ENCODE results near the gene CHMP6. TPM values are rescaled to one million over a fixed set of nuclear protein-coding genes. Genes with fewer than 3 reads are reported as not detected.
A peak's percentile ranks its signal among the peaks of the same experiment; 100 is the strongest.

Gene CHMP6
- total and polyA plus RNA-seq, 12 donors, result 7.8 to 35.3 (median 25.8) TPM

- 88 to 95% (median 94%) methylated on average over 9 of the region's 9 CpGs for WGBS, 4 donors
- intact Hi-C loops (cut with DNase I), result no loop called here
- DNase-seq, result peak in 2 of 7 donors; percentile 5 to 10
Measured at GRCh38 chr17:80944326-80944725, 47.3 kb upstream of the CHMP6 start.

GRCh38 chr17:80945736-80946135, 45.9 kb upstream of the CHMP6 start:
- TF ChIP-seq, protein P1, sequence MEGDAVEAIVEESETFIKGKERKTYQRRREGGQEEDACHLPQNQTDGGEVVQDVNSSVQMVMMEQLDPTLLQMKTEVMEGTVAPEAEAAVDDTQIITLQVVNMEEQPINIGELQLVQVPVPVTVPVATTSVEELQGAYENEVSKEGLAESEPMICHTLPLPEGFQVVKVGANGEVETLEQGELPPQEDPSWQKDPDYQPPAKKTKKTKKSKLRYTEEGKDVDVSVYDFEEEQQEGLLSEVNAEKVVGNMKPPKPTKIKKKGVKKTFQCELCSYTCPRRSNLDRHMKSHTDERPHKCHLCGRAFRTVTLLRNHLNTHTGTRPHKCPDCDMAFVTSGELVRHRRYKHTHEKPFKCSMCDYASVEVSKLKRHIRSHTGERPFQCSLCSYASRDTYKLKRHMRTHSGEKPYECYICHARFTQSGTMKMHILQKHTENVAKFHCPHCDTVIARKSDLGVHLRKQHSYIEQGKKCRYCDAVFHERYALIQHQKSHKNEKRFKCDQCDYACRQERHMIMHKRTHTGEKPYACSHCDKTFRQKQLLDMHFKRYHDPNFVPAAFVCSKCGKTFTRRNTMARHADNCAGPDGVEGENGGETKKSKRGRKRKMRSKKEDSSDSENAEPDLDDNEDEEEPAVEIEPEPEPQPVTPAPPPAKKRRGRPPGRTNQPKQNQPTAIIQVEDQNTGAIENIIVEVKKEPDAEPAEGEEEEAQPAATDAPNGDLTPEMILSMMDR (IDR thresholded peaks at IDR 0.05), result no peak
- TF ChIP-seq POLR2A (IDR thresholded peaks at IDR 0.05), result no peak
- DNase-seq, result peak in 2 of 7 donors; percentile 4 to 7
- H3K4me3 ChIP-seq, result no peak overlapping the region
- intact Hi-C loops (cut with DNase I), result no loop called here
- 91 to 96% (median 94%) methylated on average over 16 to 17 of the region's 17 CpGs for WGBS, 4 donors
- no peaks in the 10 kb centered on the region for H3K27me3 ChIP-seq
- H3K4me1 ChIP-seq (replicated peaks in 1 of 2), result peaks cover 3 to 25% of the 10 kb centered on the region in 2 donors
- no peaks in the 10 kb centered on the region for H3K9me3 ChIP-seq (replicated peaks in 1 of 3)
- no peak overlapping the region for H3K27ac ChIP-seq
- H3K36me3 ChIP-seq (replicated peaks in 1 of 2), result peaks cover 0 to 6% of the 10 kb centered on the region in 2 donors

More at GRCh38 chr17:80944326-80944725, 47.3 kb upstream of the CHMP6 start:
- TF ChIP-seq, protein P1 (IDR thresholded peaks at IDR 0.05), result no peak
- TF ChIP-seq POLR2A (IDR thresholded peaks at IDR 0.05), result no peak
- no peaks in the 10 kb centered on the region for H3K27me3 ChIP-seq
- no peaks in the 10 kb centered on the region for H3K9me3 ChIP-seq (replicated peaks in 1 of 3)
- H3K27ac ChIP-seq, result no peak overlapping the region
- H3K4me1 ChIP-seq (replicated peaks in 1 of 2), result peaks cover 3 to 23% of the 10 kb centered on the region in 2 donors
- peaks cover 0 to 4% of the 10 kb centered on the region in 2 donors for H3K36me3 ChIP-seq (replicated peaks in 1 of 2)
- no peak overlapping the region for H3K4me3 ChIP-seq

DNA sequence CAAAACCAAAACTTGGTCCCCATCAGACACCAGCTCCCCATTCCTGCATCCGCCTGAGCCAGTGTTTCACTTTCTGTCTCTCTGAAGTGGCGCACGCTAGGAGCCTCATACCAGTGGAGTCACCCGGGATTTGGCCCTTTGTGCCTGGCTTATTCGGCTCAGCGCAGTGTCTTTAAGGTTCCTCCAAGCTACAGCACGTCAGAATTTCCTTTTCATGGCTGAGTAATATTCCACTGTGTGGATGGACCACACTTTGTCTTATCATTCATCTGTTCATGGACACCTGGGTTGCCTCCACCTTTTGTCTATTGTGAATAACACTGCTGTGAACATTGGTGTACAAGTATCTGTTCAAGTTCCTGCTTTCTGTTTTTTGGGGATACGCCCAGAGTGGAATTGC, 45.2 kb upstream of the CHMP6 start:
- Histone ChIP-seq H3K36me3 (replicated peaks in 1 of 2) (peaks cover 0 to 6% of the 10 kb centered on the region in 2 donors), H3K4me3 (no peak overlapping the region), H3K27me3 (no peaks in the 10 kb centered on the region), H3K4me1 (replicated peaks in 1 of 2) (peaks cover 3 to 25% of the 10 kb centered on the region in 2 donors), H3K9me3 (replicated peaks in 1 of 3) (no peaks in the 10 kb centered on the region), H3K27ac (no peak overlapping the region)
- no peak for TF ChIP-seq POLR2A (IDR thresholded peaks at IDR 0.05)
- TF ChIP-seq, protein P1 (IDR thresholded peaks at IDR 0.05), result no peak
- 97 to 100% (median 97%) methylated on average over 8 of the region's 8 CpGs for WGBS, 4 donors
- intact Hi-C loops (cut with DNase I), result no loop called here
- DNase-seq, result peak in 2 of 7 donors; percentile 1 to 5

- Histone ChIP-seq H3K27ac (no peak overlapping the region), H3K36me3 (replicated peaks in 1 of 2) (peaks cover 0 to 6% of the 10 kb centered on the region in 2 donors), H3K4me3 (no peak overlapping the region), H3K27me3 (no peaks in the 10 kb centered on the region), H3K4me1 (replicated peaks in 1 of 2) (peaks cover 3 to 19% of the 10 kb centered on the region in 2 donors), H3K9me3 (replicated peaks in 1 of 3) (no peaks in the 10 kb centered on the region)
- DNase-seq, result peak in 2 of 7 donors; percentile 3 to 11
- WGBS, 4 donors, result 90 to 95% (median 94%) methylated on average over 18 to 21 of the region's 21 CpGs
- intact Hi-C loops (cut with DNase I), result no loop called here
- TF ChIP-seq POLR2A (IDR thresholded peaks at IDR 0.05), result no peak
- TF ChIP-seq, protein P1 (IDR thresholded peaks at IDR 0.05), result no peak
Measured at GRCh38 chr17:80947200-80947940, 44.3 kb upstream of the CHMP6 start.
